Testis (tissue), 3 donors: ENCODE results near the gene ORMDL2. TPM values are rescaled to one million over a fixed set of nuclear protein-coding genes. Genes with fewer than 3 reads are reported as not detected.

Experiments used
- DNase-seq: peaks from one replicate; pipeline ENCODE4 v3.0.0-alpha.2; 2019
- H3K27ac ChIP-seq, 2 donors: fragments of 200-600 bp; sonication (generic); one replicate each; pipeline ENCODE4 v1.5.1; 2019
- H3K27me3 ChIP-seq: fragments of 200-600 bp; sonication (generic); one replicate; pipeline ENCODE4 v1.5.1; 2019
- H3K36me3 ChIP-seq: fragments of 200-600 bp; sonication (generic); one replicate; pipeline ENCODE4 v1.5.1; 2017; ENCODE audit warnings: low read depth; ENCODE audit errors: missing control alignments
- H3K4me1 ChIP-seq: fragments of 200-600 bp; sonication (generic); one replicate; pipeline ENCODE4 v1.5.1; 2019
- H3K4me3 ChIP-seq, 2 donors: fragments of 200-600 bp; sonication (generic); one replicate each; pipeline ENCODE4 v1.5.1; 2017 to 2019
- H3K9me3 ChIP-seq: fragments of 200-600 bp; sonication (generic); one replicate; pipeline ENCODE4 v1.5.1; 2017
- POLR2A ChIP-seq: fragments of 450-650 bp; IDR thresholded peaks from one replicate; pipeline ENCODE4 v1.6.1; 2017; ENCODE audit warnings: antibody characterized with exemption, mild to moderate bottlenecking, moderate library complexity
- WGBS, 2 donors: methylation state at CpG; one replicate each; pipeline ENCODE4 v1.1.5; 2018; 5-methylcytosine and 5-hydroxymethylcytosine counted together
- intact Hi-C: fragments of 100-400 bp; cut with DNase I; formaldehyde crosslinking; loops from one replicate; pipeline ENCODE4 v1.15.1; 2023; ENCODE audit warnings: low total_unique reads
- polyA plus RNA-seq: library from polyadenylated mRNA; stranded (reverse); fragments of 350-450 nt; fragmentation: Illumina TruSeq; extraction: RNeasy Lipid Tissue Mini Kit (QIAGEN cat#74804); gene quantifications from one replicate; pipeline ENCODE4 v1.2.3, GENCODE V29; 2014; ENCODE audit warnings: low read depth, low replicate concordance; ENCODE audit not compliant: insufficient read depth
- total RNA-seq, 2 donors: library from RNA; depleted of rRNA; stranded (reverse); fragments of >200 nt; gene quantifications; one replicate each; pipeline ENCODE4 v1.2.3, GENCODE V29; 2016
- TF ChIP-seq, protein P1 (sequence below), 3 experiments: fragments of 450-650 bp in 2 of 3; fragments of 200-600 bp in 1 of 3; sonication (generic) in 1 of 3; IDR thresholded peaks; one replicate each; pipeline ENCODE4 v1.5.1; 2016 to 2019; ENCODE audit warnings: antibody characterized with exemption in 3 of 3, mild to moderate bottlenecking in 2 of 3, moderate library complexity in 1 of 3

Gene ORMDL2
- total and polyA plus RNA-seq, 3 donors from 2014 or later, result 16.2 to 82.4 (median 18.6) TPM

- H3K27ac ChIP-seq, result no peak overlapping the region
- no peaks in the 10 kb centered on the region for H3K9me3 ChIP-seq
- intact Hi-C loops, result loop anchor here (10.0 kb wide), 1 partner anchor 85 kb away; the partner anchor contains the start of gene PYM1
- H3K36me3 ChIP-seq, result no peaks in the 10 kb centered on the region
- no peaks in the 10 kb centered on the region for H3K4me1 ChIP-seq
- no peak for DNase-seq
- TF ChIP-seq, protein P1, sequence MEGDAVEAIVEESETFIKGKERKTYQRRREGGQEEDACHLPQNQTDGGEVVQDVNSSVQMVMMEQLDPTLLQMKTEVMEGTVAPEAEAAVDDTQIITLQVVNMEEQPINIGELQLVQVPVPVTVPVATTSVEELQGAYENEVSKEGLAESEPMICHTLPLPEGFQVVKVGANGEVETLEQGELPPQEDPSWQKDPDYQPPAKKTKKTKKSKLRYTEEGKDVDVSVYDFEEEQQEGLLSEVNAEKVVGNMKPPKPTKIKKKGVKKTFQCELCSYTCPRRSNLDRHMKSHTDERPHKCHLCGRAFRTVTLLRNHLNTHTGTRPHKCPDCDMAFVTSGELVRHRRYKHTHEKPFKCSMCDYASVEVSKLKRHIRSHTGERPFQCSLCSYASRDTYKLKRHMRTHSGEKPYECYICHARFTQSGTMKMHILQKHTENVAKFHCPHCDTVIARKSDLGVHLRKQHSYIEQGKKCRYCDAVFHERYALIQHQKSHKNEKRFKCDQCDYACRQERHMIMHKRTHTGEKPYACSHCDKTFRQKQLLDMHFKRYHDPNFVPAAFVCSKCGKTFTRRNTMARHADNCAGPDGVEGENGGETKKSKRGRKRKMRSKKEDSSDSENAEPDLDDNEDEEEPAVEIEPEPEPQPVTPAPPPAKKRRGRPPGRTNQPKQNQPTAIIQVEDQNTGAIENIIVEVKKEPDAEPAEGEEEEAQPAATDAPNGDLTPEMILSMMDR (IDR thresholded peaks at IDR 0.05), result no peak
- TF ChIP-seq POLR2A, result no peak
- 70 to 73% methylated on average over 11 of the region's 11 CpGs for WGBS, 2 donors
- no peaks in the 10 kb centered on the region for H3K27me3 ChIP-seq
- H3K4me3 ChIP-seq, result no peak overlapping the region
These were observed 21.7 kb downstream of the ORMDL2 start for GRCh38 chr12:55839345-55840140.

GRCh38 chr12:55840581-55841351 is 22.9 kb downstream of the ORMDL2 start:
- TF ChIP-seq, protein P1 (IDR thresholded peaks at IDR 0.05), result no peak
- TF ChIP-seq POLR2A, result no peak
- no peak overlapping the region for H3K27ac ChIP-seq
- no peak overlapping the region for H3K4me3 ChIP-seq
- peaks cover under 1% of the 10 kb centered on the region for H3K4me1 ChIP-seq
- intact Hi-C loops, result no loop called here
- DNase-seq, result no peak
- WGBS, 2 donors, result 96 to 97% methylated on average over 9 to 11 of the region's 11 CpGs
- no peaks in the 10 kb centered on the region for H3K9me3 ChIP-seq
- no peaks in the 10 kb centered on the region for H3K36me3 ChIP-seq
- no peaks in the 10 kb centered on the region for H3K27me3 ChIP-seq

DNA sequence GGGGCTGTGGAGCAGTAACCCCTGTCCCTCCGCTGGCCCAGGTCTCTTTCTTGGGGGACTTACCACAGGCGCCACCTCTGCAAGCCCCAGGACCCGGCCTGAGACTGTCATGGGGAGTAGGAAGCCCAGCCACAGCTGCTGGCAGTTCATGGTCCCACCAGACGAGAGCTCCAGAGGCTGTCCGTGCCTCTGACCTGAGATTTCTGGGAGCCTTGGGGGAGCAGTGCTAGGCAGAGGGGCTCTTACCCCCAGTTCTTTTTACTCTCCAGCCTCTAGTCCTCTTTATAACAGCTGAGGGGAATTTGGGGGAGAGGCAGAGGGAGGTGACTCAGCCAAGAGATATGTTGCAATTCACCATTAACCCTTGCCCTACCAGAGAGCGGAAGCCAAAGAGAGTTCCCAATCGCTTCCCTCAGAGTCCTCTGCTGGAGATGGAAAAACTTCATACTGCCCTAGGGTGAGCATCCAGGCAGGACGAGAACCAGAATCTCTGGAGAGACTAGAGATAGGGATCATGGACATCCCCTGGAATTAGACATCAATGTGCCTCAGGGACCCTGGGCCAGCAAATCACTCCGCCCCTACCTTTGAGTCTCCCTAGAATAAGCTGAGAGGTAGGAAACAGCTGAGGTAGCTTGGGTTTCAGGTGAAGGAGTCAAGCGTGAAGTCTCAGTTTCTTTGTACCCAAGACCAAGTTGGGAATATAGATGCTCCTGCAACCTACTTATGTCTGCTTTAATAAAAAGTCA is 25.0 kb downstream of the ORMDL2 start, which contains the start of gene MMP19:
TSS of gene MMP19 (minus strand) at position 256 of the 749 bp plus-strand sequence. CDS start at position 150, 106 bp downstream.
- Histone ChIP-seq H3K4me3 (peak within 1 kb of the TSS in 1 of 2 donors; percentile 38), H3K9me3 (no peaks in the 10 kb centered on the region), H3K27ac (no peak within 1 kb of the TSS), H3K4me1 (peaks cover 17% of the 10 kb centered on the region), H3K27me3 (no peaks in the 10 kb centered on the region), H3K36me3 (no peaks in the 10 kb centered on the region)
- no peak for TF ChIP-seq POLR2A
- TF ChIP-seq, protein P1 (IDR thresholded peaks at IDR 0.05), result no peak
- DNase-seq, result no peak
- whole genome bisulfite sequencing, 2 donors, result 57 to 62% methylated on average over 10 of the region's 10 CpGs
- intact Hi-C loops, result no loop called here

DNA sequence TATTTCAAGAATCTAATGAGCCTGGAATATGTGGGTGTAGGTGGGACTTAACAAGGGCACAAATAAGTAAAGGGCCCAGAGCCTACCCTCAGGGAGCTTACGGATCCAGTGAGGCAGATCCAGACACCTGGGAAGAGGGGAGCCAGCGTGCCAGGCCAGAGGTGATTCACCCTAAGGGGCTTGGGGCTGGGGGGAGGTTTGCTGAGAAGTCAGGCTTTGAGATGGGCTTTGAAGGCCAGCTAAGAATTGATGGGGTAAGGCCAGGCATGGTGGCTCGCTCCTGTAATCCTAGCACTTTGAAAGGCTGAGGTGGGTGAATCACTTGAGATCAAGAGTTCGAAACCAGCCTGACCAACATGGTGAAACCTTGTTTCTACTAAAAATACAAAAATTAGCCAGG is 25.6 kb downstream of the ORMDL2 start:
- Histone ChIP-seq H3K27ac (no peak overlapping the region), H3K36me3 (no peaks in the 10 kb centered on the region), H3K4me3 (no peak overlapping the region), H3K4me1 (peaks cover 23% of the 10 kb centered on the region), H3K27me3 (no peaks in the 10 kb centered on the region), H3K9me3 (no peaks in the 10 kb centered on the region)
- intact Hi-C loops, result no loop called here
- TF ChIP-seq, protein P1 (IDR thresholded peaks at IDR 0.05), result no peak
- TF ChIP-seq POLR2A, result no peak
- DNase-seq, result no peak
- 92 to 95% methylated on average over 4 of the region's 4 CpGs for WGBS, 2 donors
